Astrocyte of the cerebellum (primary cell): ENCODE measurements around the gene HNRNPLL.

Experiments used
- DNase-seq: peaks from one replicate; pipeline ENCODE4 v3.0.0-alpha.2; 2011; ENCODE audit warnings: low read depth
- H3K4me3 ChIP-seq: 2 replicates; pipeline ENCODE4 v1.5.1; 2011; ENCODE audit warnings: mild to moderate bottlenecking, low read depth, low read length, moderate library complexity
- CTCF ChIP-seq: IDR thresholded peaks from 2 replicates; pipeline ENCODE4 v1.5.1; 2012; ENCODE audit warnings: low read length, low read depth, moderate library complexity, mild to moderate bottlenecking; ENCODE audit errors: missing control alignments
- in situ Hi-C: cut with HindIII; loops from 2 replicates; pipeline ENCODE4 v1.10.0; 2017; ENCODE audit warnings: low sequenced_read_pairs

The HNRNPLL gene

GRCh38 chr2:38557981-38558380, 44.7 kb downstream of the HNRNPLL start:
- H3K4me3 ChIP-seq: no peak overlapping the region
- DNase-seq: no peak
- TF ChIP-seq CTCF: no peak
- in situ Hi-C loops: no loop called here

GRCh38 chr2:38557217-38557616, 45.5 kb downstream of the HNRNPLL start:
- TF ChIP-seq CTCF: no peak
- no peak for DNase-seq
- H3K4me3 ChIP-seq: no peak overlapping the region
- in situ Hi-C loops: no loop called here

- no peak overlapping the region for H3K4me3 ChIP-seq
- no peak for DNase-seq
- in situ Hi-C loops: no loop called here
- TF ChIP-seq CTCF: no peak
These were observed 46.5 kb downstream of the HNRNPLL start for GRCh38 chr2:38556006-38556801.

- no peak overlapping the region for H3K4me3 ChIP-seq
- in situ Hi-C loops: no loop called here
- no peak for DNase-seq
- TF ChIP-seq CTCF: peak; percentile 49
These were observed 47.6 kb downstream of the HNRNPLL start for GRCh38 chr2:38554973-38555595.

- no peak overlapping the region for H3K4me3 ChIP-seq
- DNase-seq: no peak
- TF ChIP-seq CTCF: no peak
- in situ Hi-C loops: no loop called here
These were observed 49.2 kb downstream of the HNRNPLL start for GRCh38 chr2:38553554-38553953.

GRCh38 chr2:38552259-38552658, 50.5 kb downstream of the HNRNPLL start:
- no peak for TF ChIP-seq CTCF
- no peak for DNase-seq
- H3K4me3 ChIP-seq: no peak overlapping the region
- in situ Hi-C loops: no loop called here
